ENCODE measurements around the gene PPM1E.

- no peak for TF ChIP-seq CTCF (IDR thresholded peaks at IDR 0.05)
- TF ChIP-seq ZFX (IDR thresholded peaks at IDR 0.05; ENCODE audit: borderline replicate concordance) = no peak
These were observed 227.0 kb downstream of the PPM1E start for GRCh38 chr17:58982626-58983025.

Measured in 22Rv1 (cell line).